Astrocyte of the cerebellum (primary cell): ENCODE results near the gene PXMP2.

Experiments
- DNase-seq: peaks from one replicate; pipeline ENCODE4 v3.0.0-alpha.2; 2011; ENCODE audit warnings: low read depth
- H3K4me3 ChIP-seq: 2 replicates; pipeline ENCODE4 v1.5.1; 2011; ENCODE audit warnings: mild to moderate bottlenecking, low read depth, low read length, moderate library complexity
- CTCF ChIP-seq: IDR thresholded peaks from 2 replicates; pipeline ENCODE4 v1.5.1; 2012; ENCODE audit warnings: low read length, low read depth, moderate library complexity, mild to moderate bottlenecking; ENCODE audit errors: missing control alignments
- in situ Hi-C: cut with HindIII; loops from 2 replicates; pipeline ENCODE4 v1.10.0; 2017; ENCODE audit warnings: low sequenced_read_pairs

Gene PXMP2

GRCh38 chr12:132687211-132688164, at the start of gene PXMP2, which contains the start of gene POLE:
Gene PXMP2, plus strand, starts transcription at chr12:132687587. Its CDS starts 84 bp downstream, at chr12:132687671.
Gene POLE, minus strand, starts transcription at chr12:132687342. Its CDS starts 27 bp downstream, at chr12:132687315.
- TF ChIP-seq CTCF = no peak
- peak; percentile 87 for DNase-seq
- H3K4me3 ChIP-seq = peak within 1 kb of the TSS; percentile 63
- in situ Hi-C loops = loop anchor here (5.0 kb wide), 1 partner anchor 70 kb away; the partner anchor contains the start of gene P2RX2

GRCh38 chr12:132637811-132638210, 49.6 kb upstream of the PXMP2 start:
- TF ChIP-seq CTCF = no peak
- DNase-seq = no peak

GRCh38 chr12:132638541-132639408, 48.6 kb upstream of the PXMP2 start:
- DNase-seq = no peak
- H3K4me3 ChIP-seq = no peak overlapping the region
- peak; percentile 95 for TF ChIP-seq CTCF
- in situ Hi-C loops = no loop called here

More at GRCh38 chr12:132637811-132638210, 49.6 kb upstream of the PXMP2 start:
- H3K4me3 ChIP-seq = no peak overlapping the region
- in situ Hi-C loops = no loop called here

GRCh38 chr12:132639956-132640520, 47.3 kb upstream of the PXMP2 start:
- in situ Hi-C loops = no loop called here
- no peak overlapping the region for H3K4me3 ChIP-seq
- no peak for TF ChIP-seq CTCF
- DNase-seq = no peak

- in situ Hi-C loops = no loop called here
- TF ChIP-seq CTCF = no peak
Measured at GRCh38 chr12:132640936-132641335, 46.5 kb upstream of the PXMP2 start.

More at GRCh38 chr12:132640936-132641335, 46.5 kb upstream of the PXMP2 start:
- H3K4me3 ChIP-seq = no peak overlapping the region
- DNase-seq = no peak
